Loucy (cell line): ENCODE measurements around the gene ATP7B.

Experiments
- CTCF ChIP-seq: fragments of 200-600 bp; sonication (generic); conservative IDR thresholded peaks from 2 replicates; pipeline ENCODE4 v1.5.1; 2014; ENCODE audit warnings: mild to moderate bottlenecking, antibody characterized with exemption, low read length
- EZH2phosphoT487 ChIP-seq: fragments of 200-600 bp; IDR thresholded peaks from 2 replicates; pipeline ENCODE4 v1.6.1; 2018; ENCODE audit warnings: antibody characterized with exemption, mild to moderate bottlenecking, moderate library complexity, borderline replicate concordance

DNA sequence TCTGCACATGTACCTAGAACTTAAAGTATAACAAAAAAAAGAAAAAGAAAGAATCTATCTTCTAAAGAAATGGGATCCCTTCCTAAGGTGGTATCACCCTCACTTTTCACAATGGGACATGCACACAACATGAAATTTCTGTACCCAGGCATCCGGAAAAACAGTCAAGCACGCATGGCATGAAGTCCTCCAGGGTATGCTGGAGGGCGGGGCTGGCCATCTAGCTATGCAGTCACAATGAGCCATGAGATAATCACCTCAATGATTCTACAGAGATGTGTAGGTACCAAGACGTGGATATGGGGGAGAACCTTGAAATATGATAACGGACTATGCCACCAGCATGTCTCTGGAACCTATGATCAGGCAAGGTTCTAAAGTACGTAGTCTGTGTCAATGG is 79.6 kb downstream of the ATP7B start:
- no peak for TF ChIP-seq CTCF
- TF ChIP-seq EZH2phosphoT487, result no peak
